ENCODE measurements around the gene ETV2.

GRCh38 chr19:35615036-35615435 is 26.5 kb upstream of the ETV2 start:
- no peak for TF ChIP-seq YY1 (IDR thresholded peaks at IDR 0.05)
- TF ChIP-seq CTCF (IDR thresholded peaks at IDR 0.05; ENCODE audit: low read depth, low read length, missing input control): no peak
- TF ChIP-seq TAF1 (conservative IDR thresholded peaks at IDR 0.05): no peak
- TF ChIP-seq NR2F2 (IDR thresholded peaks at IDR 0.05): no peak
- no peak for TF ChIP-seq REST (IDR thresholded peaks at IDR 0.05)
- TF ChIP-seq RAD21 (IDR thresholded peaks at IDR 0.05): no peak
- TF ChIP-seq RXRA (IDR thresholded peaks at IDR 0.05): no peak
- TF ChIP-seq GABPA (IDR thresholded peaks at IDR 0.05 in 1 of 2, conservative IDR thresholded peaks at IDR 0.05 in 1 of 2): no peak

Data from liver (tissue), 3 donors.